Testis (tissue), 3 donors: ENCODE measurements around the gene ANO6. TPM values are rescaled to one million over a fixed set of nuclear protein-coding genes. Genes with fewer than 3 reads are reported as not detected.
A peak's percentile ranks its signal among the peaks of the same experiment; 100 is the strongest.
"Not testable (repeated sequence)": the region's sequence is repeated elsewhere in the genome, so short reads cannot be mapped to it uniquely, and the experiment has no call there.

Experiments
- DNase-seq: peaks from one replicate; pipeline ENCODE4 v3.0.0-alpha.2; 2019
- H3K27ac ChIP-seq, 2 donors: fragments of 200-600 bp; sonication (generic); one replicate each; pipeline ENCODE4 v1.5.1; 2019
- H3K27me3 ChIP-seq: fragments of 200-600 bp; sonication (generic); one replicate; pipeline ENCODE4 v1.5.1; 2019
- H3K36me3 ChIP-seq: fragments of 200-600 bp; sonication (generic); one replicate; pipeline ENCODE4 v1.5.1; 2017; ENCODE audit warnings: low read depth; ENCODE audit errors: missing control alignments
- H3K4me1 ChIP-seq: fragments of 200-600 bp; sonication (generic); one replicate; pipeline ENCODE4 v1.5.1; 2019
- H3K4me3 ChIP-seq, 2 donors: fragments of 200-600 bp; sonication (generic); one replicate each; pipeline ENCODE4 v1.5.1; 2017 to 2019
- H3K9me3 ChIP-seq: fragments of 200-600 bp; sonication (generic); one replicate; pipeline ENCODE4 v1.5.1; 2017
- POLR2A ChIP-seq: fragments of 450-650 bp; IDR thresholded peaks from one replicate; pipeline ENCODE4 v1.6.1; 2017; ENCODE audit warnings: antibody characterized with exemption, mild to moderate bottlenecking, moderate library complexity
- WGBS, 2 donors: methylation state at CpG; one replicate each; pipeline ENCODE4 v1.1.5; 2018; 5-methylcytosine and 5-hydroxymethylcytosine counted together
- intact Hi-C: fragments of 100-400 bp; cut with DNase I; formaldehyde crosslinking; loops from one replicate; pipeline ENCODE4 v1.15.1; 2023; ENCODE audit warnings: low total_unique reads
- polyA plus RNA-seq: library from polyadenylated mRNA; stranded (reverse); fragments of 350-450 nt; fragmentation: Illumina TruSeq; extraction: RNeasy Lipid Tissue Mini Kit (QIAGEN cat#74804); gene quantifications from one replicate; pipeline ENCODE4 v1.2.3, GENCODE V29; 2014; ENCODE audit warnings: low read depth, low replicate concordance; ENCODE audit not compliant: insufficient read depth
- total RNA-seq, 2 donors: library from RNA; depleted of rRNA; stranded (reverse); fragments of >200 nt; gene quantifications; one replicate each; pipeline ENCODE4 v1.2.3, GENCODE V29; 2016
- TF ChIP-seq, protein P1 (sequence below), 3 experiments: fragments of 450-650 bp in 2 of 3; fragments of 200-600 bp in 1 of 3; sonication (generic) in 1 of 3; IDR thresholded peaks; one replicate each; pipeline ENCODE4 v1.5.1; 2016 to 2019; ENCODE audit warnings: antibody characterized with exemption in 3 of 3, mild to moderate bottlenecking in 2 of 3, moderate library complexity in 1 of 3

Gene ANO6
- total and polyA plus RNA-seq, 3 donors from 2014 or later: 33.1 to 75.7 (median 58.0) TPM

DNA sequence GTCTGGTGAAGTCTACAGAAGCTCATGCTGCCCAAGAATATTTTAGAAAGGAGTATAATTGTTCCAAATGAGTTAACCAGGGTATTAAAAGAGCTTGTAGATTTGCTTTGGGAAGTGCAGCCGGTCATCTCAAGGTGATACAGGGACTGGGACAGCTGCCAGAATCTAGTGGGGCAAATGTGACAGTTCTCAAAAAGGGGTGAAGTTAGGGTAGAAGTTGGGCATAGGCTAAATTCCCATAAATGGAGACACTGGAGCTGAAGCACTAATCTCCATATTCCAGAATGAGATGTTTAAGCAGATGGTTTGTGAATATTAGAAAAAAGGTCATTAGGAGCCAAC is 94.7 kb downstream of the ANO6 start:
- Histone ChIP-seq H3K4me1 (peaks cover 7% of the 10 kb centered on the region), H3K9me3 (no peaks in the 10 kb centered on the region), H3K4me3 (no peak overlapping the region), H3K27ac (peak overlapping the region in 1 of 2 donors; percentile 57), H3K27me3 (no peaks in the 10 kb centered on the region), H3K36me3 (no peaks in the 10 kb centered on the region)
- intact Hi-C loops: no loop called here
- TF ChIP-seq, protein P1, sequence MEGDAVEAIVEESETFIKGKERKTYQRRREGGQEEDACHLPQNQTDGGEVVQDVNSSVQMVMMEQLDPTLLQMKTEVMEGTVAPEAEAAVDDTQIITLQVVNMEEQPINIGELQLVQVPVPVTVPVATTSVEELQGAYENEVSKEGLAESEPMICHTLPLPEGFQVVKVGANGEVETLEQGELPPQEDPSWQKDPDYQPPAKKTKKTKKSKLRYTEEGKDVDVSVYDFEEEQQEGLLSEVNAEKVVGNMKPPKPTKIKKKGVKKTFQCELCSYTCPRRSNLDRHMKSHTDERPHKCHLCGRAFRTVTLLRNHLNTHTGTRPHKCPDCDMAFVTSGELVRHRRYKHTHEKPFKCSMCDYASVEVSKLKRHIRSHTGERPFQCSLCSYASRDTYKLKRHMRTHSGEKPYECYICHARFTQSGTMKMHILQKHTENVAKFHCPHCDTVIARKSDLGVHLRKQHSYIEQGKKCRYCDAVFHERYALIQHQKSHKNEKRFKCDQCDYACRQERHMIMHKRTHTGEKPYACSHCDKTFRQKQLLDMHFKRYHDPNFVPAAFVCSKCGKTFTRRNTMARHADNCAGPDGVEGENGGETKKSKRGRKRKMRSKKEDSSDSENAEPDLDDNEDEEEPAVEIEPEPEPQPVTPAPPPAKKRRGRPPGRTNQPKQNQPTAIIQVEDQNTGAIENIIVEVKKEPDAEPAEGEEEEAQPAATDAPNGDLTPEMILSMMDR (IDR thresholded peaks at IDR 0.05): no peak
- no peak for TF ChIP-seq POLR2A
- no peak for DNase-seq
- 44 to 63% methylated on average over 1 of the region's 1 CpG for WGBS, 2 donors

DNA sequence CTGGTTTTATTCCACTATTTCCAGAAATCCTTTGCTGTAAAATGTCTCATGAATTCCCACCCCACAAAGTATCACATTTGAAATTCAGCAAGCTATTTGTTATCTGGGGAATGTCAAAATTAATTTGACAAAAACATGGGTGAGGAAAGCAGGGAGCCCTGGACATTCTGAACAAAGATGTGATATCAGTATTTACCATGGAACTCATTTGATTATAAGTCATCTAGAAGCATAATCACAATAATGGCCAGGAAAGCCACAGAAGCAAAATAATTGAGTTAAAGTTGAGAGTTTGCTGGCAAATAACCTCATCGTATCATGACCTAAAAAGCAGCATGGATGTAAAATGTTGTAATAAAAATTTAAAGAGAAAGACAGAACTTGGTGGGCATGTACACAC is 96.1 kb downstream of the ANO6 start:
- intact Hi-C loops: no loop called here
- Histone ChIP-seq H3K27me3 (no peaks in the 10 kb centered on the region), H3K36me3 (no peaks in the 10 kb centered on the region), H3K4me3 (no peak overlapping the region), H3K4me1 (peaks cover 7% of the 10 kb centered on the region), H3K9me3 (no peaks in the 10 kb centered on the region), H3K27ac (no peak overlapping the region)
- no peak for DNase-seq
- WGBS, 2 donors: 54 to 85% methylated on average over 1 of the region's 1 CpG
- no peak for TF ChIP-seq POLR2A
- TF ChIP-seq, protein P1 (IDR thresholded peaks at IDR 0.05): no peak

DNA sequence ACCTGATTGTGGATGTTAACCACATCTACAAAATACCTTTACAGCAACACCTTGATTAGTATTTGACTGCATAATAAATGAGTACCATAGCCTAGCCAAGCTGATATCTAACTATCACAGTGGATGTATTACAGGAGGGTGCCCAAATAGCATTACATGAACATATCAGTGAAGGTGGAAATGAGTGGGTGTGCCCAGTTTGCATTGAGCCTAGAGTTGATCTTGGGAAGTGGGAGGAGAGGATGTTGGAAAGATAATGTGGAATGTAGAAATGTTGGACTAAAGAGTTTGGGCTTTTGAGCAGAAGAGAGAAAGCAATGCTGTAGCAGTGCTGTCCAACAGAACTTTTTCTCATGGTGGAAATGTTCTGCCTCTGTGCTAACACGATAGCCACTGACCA is 98.9 kb downstream of the ANO6 start:
- Histone ChIP-seq H3K27ac (no peak overlapping the region), H3K27me3 (no peaks in the 10 kb centered on the region), H3K9me3 (no peaks in the 10 kb centered on the region), H3K36me3 (no peaks in the 10 kb centered on the region), H3K4me1 (peaks cover 6% of the 10 kb centered on the region), H3K4me3 (no peak overlapping the region)
- 94 to 95% methylated on average over 1 of the region's 1 CpG for WGBS, 2 donors
- no peak for DNase-seq
- TF ChIP-seq, protein P1 (IDR thresholded peaks at IDR 0.05): no peak
- TF ChIP-seq POLR2A: no peak
- intact Hi-C loops: no loop called here

GRCh38 chr12:45315462-45315861 is 99.6 kb downstream of the ANO6 start:
- no peak overlapping the region for H3K4me3 ChIP-seq
- 91 to 94% methylated on average over 4 of the region's 4 CpGs for WGBS, 2 donors
- no peak for TF ChIP-seq POLR2A
- TF ChIP-seq, protein P1 (IDR thresholded peaks at IDR 0.05): no peak
- no peaks in the 10 kb centered on the region for H3K4me1 ChIP-seq
- no peak overlapping the region for H3K27ac ChIP-seq
- no peaks in the 10 kb centered on the region for H3K9me3 ChIP-seq
- intact Hi-C loops: no loop called here
- no peak for DNase-seq
- H3K27me3 ChIP-seq: no peaks in the 10 kb centered on the region
- no peaks in the 10 kb centered on the region for H3K36me3 ChIP-seq

- H3K36me3 ChIP-seq, intact Hi-C loops, H3K4me1 ChIP-seq, H3K27me3 ChIP-seq, DNase-seq, H3K4me3 ChIP-seq, H3K27ac ChIP-seq, H3K9me3 ChIP-seq: not testable (repeated sequence)
- WGBS, 2 donors: 90% methylated on average over 2 of the region's 3 CpGs; no CpG with 5 or more reads in 1 of the 2 donors
Measured at GRCh38 chr12:45317261-45317660, 101.4 kb downstream of the ANO6 start.
